Astrocyte (in vitro differentiated cells and primary cell): ENCODE results near the gene SEC22A.

Source experiments
- EZH2 ChIP-seq: IDR thresholded peaks from 2 replicates; pipeline ENCODE4 v1.6.1; 2012; ENCODE audit warnings: mild to moderate bottlenecking, low read length, inconsistent platforms; ENCODE audit not compliant: insufficient read depth
- TF ChIP-seq, protein P1 (sequence below): IDR thresholded peaks from 2 replicates; pipeline ENCODE4 v1.5.1; 2011; ENCODE audit warnings: low read depth, mild to moderate bottlenecking, inconsistent platforms, low read length, moderate library complexity; ENCODE audit not compliant: insufficient read depth

- TF ChIP-seq, protein P1, sequence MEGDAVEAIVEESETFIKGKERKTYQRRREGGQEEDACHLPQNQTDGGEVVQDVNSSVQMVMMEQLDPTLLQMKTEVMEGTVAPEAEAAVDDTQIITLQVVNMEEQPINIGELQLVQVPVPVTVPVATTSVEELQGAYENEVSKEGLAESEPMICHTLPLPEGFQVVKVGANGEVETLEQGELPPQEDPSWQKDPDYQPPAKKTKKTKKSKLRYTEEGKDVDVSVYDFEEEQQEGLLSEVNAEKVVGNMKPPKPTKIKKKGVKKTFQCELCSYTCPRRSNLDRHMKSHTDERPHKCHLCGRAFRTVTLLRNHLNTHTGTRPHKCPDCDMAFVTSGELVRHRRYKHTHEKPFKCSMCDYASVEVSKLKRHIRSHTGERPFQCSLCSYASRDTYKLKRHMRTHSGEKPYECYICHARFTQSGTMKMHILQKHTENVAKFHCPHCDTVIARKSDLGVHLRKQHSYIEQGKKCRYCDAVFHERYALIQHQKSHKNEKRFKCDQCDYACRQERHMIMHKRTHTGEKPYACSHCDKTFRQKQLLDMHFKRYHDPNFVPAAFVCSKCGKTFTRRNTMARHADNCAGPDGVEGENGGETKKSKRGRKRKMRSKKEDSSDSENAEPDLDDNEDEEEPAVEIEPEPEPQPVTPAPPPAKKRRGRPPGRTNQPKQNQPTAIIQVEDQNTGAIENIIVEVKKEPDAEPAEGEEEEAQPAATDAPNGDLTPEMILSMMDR, result no peak
- TF ChIP-seq EZH2, result no peak
Observed at GRCh38 chr3:123270818-123271217, 69.1 kb downstream of the SEC22A start.
